Measurements from ENCODE around the gene CNST.
"Not testable (repeated sequence)": the region's sequence is repeated elsewhere in the genome, so short reads cannot be mapped to it uniquely, and the experiment has no call there.

CNST gene

DNA sequence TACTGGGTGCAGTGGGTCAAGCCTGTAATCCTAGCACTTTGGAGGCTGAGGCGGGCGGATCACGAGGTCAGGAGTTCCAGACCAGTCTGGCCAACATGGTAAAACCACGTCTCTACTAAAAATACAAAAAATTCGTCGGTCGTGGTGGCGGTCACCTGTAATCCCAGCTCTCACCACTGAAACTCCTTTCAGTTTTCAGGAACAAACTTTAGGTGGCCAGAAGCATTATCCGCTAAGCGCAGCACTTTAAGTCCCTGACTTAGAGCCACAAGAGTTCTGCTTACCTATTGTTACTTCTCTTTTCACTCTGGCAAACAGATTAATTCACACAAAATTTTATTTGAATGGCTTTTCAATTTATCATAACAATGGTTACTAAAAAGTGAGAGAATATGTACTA is 5.4 kb upstream of the CNST start:
- DNase-seq = not testable (repeated sequence)

DNA sequence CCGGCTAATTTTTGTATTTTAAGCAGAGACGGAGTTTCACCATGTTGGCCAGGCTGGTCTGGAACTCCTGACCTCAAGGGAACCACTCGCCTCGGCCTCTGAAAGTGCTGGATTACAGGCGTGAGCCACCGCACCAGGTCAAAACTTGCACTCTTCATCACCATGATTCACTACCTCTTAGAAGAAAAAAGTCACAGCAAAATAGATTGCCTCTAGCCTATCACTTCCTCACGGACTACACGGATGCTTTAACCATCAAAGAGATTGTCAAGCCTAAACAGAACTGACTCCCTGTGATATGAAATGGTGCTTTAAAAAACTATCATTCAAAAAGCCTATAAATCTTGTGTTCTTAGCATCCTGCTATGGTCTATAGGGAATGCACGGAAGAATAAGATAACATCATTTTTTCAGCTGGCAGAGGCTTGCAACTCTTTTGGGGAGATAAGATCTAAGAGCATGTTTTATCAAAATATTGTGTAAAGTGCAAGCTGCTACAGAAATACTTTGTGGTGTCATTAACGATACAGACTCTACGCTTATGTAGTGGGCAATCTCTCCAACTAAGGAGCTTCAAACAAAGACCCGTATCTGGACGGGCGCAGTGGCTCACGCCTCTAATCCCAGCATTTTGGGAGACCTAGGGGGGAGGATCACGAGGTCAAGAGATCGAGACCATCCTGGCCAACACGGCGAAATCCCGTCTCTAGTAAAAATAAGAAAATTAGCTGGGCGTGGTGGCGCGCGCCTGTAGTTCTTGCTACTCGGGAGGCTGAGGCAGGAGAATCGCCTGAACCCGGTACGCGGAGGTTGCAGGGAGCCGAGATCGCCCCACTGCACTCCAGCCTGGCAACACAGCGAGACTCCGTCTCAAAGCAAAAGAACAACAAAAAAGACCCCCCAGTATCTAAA is 1.2 kb upstream of the CNST start:
- DNase-seq = peak; percentile 13

DNA sequence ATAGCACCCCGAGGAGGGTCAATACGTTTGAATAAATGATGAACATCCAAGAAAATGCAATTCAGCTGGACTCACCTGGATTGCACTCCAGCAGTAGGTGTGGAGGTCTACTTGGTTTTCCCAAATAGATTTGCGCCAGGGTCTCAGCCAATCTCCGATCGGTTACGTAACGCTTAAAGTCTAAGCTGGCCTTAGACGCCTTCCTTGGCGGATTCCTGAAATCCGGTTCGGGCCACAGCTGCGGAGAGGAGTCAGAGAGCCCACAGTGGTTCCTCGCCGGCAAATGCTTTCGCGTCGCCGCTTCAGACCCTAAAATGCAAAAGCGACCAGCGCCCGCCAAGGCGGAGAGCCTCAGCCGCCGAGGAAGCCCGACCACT is 517 bp upstream of the CNST start:
- no peak for DNase-seq

DNA sequence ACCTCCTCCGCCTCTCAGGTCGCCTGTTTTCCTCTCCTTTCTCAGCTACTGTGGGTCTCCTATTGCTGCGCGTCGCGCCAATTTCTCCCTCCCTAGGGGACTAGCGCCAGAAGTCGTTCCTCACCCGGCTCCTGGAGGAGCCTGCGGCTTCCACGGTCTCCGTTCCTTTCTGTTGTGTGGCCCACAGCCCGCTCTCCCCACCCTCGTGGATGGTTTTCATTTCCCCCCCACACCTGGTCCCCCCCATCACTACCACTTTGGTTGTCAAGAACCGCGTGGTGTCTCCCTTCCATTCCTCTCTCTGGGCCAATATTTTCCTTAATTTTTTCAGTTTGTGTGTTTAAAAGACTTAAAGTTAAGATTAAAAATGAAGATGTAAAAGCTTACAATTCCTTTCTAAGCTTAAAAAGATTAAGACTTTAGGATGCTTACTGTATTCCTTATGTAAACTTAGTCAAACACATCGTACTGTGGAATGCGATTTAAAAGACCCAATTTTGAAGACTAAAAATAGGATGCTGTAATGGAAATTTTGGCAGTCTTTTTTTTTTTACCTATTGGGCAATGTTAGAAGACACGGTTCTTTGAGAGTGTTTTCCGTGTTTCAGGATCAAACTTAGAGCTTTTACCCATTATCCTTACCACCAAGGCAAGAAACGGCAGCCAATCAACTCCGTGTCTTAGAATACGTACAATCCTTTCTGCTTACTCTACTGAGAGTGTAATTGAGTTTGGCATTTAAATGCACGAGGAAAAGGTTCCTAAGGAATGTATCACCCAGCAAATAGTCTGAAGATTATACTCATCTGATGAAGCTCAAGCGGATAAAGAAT is 773 bp downstream of the CNST start:
- peak; percentile 91 for DNase-seq

DNA sequence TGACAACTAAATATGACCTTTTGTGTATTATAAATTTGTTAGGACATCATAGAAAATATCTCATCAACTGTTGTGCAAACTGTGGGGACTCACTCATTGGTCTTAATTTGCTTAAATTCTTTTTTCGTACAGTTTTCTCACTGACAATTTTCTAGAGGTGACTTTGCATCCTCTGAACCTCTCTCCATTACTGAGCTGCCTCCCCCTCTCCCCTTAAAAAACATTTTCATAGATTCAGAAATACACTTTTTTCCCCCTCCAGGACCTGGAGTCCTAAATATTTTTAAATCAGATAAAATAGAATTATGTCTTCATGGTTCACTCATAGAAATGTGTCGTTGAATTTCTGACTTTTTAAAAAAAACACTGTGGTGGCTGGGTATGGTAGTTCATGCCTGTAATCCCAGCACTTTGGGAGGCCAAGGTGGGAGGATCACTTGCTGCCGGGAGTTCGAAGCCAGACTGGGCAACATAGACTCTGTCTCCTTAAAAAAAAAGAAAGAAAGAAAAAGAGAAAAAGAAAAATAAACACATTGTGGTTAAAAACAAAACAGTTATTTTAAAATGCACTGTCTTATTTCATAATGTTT is 1.5 kb downstream of the CNST start:
- DNase-seq = no peak

DNA sequence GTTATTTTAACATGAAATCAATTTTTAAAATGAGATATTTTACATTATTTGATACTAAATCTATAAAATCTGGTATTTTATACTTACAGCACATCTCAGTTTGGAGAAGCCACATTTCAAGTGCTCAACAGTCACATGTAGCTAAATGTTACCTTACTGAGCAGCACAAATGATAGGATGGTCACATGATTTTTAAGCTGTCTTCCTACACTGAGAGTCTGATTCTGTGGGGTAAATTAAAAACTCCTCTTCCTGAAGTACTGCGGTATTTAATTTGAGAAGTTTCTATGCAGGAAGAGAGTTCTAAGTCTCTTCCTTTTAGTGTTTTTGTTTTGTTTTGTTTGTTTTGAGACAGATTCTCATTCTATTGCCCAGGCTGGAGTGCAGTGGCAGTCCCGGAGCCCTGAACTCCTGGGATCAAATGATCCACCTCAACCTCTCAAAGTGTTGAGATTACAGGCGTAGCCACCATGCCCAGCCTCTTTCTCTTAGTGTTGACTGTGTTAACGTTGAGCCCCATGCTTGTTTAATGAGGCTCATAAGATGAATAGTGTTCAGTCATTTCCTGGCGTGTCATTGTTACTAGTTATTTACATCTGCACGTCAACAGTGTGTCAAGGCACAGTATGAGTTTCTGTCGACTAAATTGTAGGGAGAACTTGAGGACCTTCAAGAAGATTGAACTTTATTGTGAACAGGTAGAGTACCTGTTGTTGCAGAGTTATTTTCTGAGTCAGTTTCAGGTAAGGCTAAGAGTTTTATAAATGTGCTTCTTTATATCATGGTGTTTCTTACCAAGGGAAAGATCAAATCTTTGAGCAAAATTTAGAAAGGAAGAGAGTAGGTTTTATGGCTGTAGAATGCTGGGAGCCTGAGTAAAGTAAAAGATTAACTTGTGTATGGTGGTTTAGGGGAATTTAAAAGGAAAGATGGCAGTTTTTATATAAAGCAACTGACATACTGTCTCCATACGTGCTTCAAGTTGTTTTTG is 3.3 kb downstream of the CNST start:
- peak; percentile 54 for DNase-seq

DNA sequence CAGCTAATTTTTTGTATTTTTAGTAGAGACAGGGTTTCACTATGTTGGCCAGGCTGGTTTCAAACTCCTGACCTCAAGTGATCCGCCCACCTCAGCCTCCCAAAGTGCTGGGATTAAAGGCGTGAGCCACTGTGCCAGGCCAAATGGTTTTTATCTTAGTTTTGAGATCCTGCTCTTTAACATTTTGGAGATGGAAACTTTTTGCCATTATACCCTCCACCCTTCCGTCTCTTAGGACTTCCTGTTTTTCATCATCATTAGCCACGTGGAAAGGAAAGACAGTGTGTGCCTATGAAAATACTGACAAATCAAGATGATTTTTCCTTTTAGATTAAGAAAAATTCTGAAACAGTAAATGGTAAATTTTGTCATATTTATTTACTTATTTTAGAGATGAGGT is 5.1 kb downstream of the CNST start:
- DNase-seq = not testable (repeated sequence)

DNA sequence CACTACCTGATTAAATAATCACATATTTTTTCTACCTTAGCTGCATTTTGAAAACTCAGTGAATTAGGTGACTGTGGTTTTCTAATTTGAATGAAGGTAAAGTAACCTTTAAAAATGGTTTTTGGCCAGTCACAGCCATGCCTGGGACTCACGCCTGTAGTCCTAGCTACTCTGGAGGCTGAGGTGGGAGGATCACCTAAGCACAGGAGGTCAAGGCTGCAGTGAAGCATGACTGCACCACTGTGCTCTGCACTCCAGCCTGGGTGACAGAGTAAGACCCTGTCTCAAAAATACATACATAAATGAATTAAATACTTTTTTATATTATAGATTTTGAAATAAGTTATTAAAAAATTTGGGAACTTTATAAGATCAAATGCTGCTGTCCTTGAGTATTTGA is 5.7 kb downstream of the CNST start:
- DNase-seq = no peak

DNA sequence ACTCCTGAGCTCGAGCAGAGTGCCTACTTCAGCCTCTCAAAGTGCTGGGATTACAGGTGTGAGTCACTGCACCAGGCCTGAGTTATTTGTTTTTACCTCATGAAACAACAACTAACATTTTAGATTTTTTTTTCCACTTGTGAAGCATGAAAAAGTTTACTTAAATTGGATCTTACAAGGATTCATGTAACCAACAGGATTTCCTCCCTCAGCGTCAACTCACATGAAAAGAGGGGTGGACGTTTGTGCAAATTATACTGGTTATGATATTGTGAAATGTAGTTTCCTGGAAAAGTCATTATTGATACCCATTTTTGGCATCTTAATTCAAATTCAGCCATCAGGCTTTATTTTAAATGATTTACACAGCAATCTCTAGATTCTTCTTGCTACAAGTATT is 6.5 kb downstream of the CNST start:
- DNase-seq = no peak

DNA sequence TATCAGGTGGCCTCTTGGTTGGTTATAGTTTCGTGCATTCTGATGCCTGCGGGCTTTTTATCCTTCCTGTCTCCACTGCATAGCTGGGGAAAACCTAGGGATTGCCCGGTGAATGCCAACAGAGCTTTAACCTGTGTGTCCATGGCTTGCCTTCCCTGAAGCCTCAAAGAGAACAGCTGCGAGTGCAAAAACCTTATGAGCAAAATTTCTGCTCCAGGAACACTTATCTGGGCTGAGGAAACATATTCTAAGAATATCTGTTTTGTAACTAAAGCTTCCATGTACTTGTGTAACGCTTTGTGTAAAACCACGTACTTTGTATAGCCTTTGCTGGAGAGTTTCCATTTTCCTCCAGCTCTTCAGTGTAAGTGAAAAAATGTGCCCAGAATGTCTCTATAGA is 7.2 kb downstream of the CNST start:
- DNase-seq = no peak

DNA sequence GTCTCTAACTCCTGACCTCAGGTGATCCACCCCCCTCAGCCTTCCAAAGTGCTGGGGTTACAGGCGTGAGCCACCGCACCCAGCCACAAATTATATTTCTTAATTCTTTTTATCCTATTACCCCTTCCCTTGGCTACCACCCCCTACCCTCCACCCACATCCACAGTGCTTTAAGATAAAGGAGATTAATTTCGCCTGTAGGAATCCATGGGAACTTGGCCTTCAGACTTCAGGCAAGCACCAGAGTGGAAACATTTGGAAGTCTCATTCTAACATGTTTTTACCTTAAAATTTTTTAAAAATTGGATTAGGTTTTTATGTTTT is 10.4 kb downstream of the CNST start:
- no peak for DNase-seq

DNA sequence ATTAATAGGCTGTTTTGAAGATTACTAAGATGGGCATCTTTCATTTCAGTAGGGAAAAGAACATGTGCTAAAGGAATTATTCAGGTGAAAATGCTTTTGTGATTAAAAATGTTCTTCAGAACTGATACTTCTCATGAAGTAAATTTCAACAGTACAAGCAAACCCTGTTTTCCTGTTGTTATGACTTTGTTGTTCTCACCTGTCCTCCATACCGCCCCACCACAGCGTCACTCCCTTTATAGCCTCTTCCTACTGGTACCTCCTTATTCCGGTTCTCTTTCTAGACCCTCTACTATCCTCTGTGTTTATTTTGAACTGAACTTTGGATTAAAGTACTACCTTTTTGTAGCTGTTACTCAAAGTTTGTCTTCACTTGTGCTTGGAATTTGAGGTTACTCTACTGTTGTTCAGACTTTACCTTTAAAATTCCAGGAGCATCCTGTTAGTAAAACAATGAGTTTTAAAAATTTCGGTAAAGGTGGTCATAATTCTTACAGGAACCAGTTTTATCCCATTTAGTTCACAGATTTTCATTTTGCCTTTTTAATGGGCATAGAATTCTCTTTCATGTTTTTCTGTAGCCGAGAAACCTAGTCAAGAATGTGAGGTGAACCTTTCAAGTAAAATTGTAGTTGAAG is 10.9 kb downstream of the CNST start:
- no peak for DNase-seq

DNA sequence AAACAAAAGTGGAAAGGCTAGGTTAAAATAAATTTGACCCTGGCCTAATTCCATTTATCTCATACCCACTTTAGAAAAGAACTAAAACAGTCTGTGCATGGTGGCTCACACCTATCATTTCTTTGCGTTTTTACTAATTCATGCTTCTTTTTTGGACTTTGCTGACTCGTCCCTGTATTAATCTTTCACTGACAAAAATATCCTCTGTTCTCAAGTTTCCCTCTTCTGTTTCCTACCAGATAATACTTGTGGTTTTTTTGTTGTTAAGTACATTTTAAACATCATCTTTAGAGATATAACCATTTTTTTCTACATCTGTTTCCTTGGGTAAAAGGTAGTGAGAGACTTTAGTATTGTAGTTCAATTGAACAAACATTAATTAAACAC is 11.5 kb downstream of the CNST start:
- DNase-seq = no peak

DNA sequence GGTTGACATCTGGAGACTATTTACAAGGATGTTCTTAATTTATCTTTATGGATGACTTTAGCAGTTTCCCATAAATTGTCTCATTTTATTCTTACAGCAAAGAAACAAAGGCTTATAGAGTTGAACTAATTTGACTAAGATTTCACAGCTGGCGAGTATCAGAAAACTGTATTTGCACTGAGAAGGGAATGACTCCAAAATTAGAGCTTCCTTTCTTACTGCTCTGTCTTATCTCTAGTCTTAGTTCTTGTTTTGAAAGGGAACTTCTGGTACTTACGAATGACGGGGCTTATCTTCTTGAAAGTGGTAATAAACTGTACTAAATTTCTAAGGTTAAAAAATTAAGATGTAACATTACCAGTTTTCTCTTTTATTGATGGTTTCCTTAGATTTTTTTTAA is 13.6 kb downstream of the CNST start:
- DNase-seq = no peak

DNA sequence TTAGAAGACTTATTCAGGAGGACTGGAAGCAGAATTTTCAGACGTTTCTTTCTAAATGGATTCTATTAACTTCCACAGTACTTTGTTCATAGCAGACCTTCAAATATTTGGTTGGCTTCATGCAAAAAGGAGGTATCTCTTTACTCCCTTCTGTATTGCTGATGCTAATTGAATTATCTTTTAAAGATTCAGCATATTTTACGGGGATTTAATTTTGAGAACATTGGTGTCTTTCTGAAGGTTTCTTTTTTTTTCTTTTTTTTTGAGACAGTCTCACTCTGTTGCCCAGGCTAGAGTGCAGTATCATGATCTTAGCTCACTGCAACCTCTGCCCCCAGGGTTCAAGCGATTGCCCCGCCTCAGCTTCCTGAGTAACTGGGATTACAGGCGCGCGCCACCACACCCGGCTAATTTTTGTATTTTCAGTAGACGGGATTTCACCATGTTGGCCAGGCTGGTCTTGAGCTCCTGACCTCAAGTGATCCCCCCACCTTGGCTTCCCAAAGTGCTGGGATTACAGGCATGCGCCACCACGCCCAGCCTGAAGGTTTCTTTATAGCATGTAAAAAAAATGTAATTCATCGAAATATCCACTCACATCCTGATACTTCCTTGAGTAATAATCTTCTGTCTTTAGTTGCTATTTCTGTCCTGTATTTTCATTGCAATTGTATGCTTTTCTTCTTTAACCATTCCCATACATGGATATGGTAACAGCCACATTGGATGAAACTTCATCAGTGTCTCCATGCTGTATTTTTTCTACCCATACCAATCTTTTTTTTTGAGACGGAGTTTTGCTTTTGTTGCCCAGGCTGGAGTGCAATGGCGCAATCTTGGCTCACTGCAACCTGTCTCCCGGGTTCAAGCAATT is 14.5 kb downstream of the CNST start:
- DNase-seq = no peak

DNA sequence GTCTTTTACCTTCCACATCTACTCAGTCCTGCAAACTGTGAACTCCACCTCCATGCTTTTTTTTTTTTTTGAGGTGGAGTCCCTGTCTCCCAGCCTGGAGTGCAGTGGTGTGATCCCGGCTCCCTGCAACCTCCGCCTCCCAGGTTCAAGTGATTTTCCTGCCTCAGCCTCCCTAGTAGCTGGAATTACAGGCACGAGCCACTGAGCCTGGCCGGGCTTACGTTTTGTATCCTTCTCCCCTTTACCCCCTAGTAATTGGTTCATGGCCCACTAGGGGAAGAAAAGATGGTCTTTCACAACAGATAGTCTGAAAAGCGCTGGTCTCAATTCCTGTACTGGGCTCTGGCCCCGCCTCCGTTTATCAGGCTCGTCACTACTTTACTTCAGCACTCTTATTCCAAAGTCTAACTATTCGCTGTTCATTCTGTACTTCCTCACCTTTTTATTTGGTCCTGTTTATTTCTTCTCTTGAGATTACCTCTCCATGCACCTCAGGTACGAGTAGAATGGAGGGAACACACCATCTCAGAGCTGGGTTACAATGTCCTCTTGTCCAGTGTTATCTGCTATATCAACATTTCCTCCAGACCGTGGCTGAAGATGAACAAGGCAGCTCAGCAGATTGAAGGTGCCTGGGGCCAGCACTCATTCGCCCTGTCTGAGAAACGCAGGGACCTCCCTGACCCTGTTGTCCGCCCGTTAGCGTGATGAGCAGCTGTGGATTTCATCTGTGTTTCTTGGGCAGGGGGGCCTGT is 16.2 kb downstream of the CNST start:
- no peak for DNase-seq

DNA sequence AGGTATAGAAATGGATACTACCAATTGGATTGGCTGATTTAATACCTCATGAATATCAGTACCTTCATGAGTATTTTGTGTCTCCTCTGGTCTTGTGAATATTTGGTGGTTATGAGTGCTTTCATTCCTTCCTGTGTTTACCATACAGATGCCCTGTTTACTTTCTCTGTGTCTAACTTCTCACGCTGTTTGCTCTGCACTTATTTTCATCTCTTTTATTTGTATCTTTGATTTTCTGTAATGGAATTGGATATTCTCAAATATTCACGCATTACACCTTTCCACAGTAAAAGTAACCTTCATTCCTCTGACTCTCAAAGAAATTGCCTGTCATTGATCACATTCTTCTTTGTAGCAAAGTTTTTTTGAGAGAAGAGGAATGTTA is 16.8 kb downstream of the CNST start:
- no peak for DNase-seq

DNA sequence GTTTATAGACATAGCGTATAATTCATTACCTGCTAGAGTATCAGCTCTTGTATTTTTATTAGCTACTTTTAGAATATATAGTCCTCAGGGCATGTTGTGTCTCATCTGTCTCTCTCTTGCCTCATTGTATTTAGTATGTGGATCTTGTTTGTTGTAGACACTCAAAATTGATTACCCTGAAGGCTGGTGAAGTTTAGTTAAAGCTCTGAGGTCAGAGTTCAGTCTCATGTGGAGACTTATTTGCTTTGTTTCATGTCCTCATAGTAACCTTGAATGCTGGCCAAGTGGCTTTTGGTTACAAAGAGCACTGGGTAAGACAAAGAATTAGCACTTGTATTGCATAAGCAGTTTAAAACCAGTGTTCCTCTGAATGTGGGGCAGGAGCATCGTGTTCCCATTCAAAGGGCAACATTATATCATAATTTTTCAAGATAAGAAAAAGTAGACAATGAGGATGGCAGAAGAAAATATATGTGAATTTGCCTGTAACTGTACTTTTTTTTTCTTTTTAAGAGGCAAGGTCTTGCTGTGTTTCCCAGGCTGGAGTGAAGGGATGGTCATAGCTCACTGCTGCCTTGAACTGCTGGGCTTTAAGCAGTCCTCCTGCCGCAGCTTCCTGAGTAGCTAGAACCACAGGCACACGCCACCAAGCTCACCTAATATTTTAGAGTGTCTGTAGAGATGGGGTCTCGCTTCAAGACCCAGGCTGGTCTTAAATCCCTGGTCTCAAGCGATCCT is 17.4 kb downstream of the CNST start:
- DNase-seq = peak; percentile 22

DNA sequence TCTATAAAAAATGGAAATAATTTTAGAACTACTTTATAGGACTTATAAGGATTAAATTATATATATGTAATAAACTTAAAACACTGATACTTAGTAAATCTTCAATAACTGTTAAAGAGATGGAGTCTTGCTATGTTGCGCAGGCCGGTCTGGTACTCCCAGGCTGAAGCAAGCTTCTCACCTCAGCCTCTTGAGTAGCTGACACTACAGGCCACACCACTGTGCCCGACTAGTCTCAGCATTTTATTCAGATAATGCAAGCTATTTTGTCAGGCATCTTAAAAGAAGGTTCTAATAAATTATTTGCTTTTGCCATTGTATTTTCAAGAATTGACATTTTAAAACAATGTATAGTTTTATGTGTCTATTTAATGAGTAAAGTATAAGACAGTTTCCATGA is 20.8 kb downstream of the CNST start:
- DNase-seq = no peak

DNA sequence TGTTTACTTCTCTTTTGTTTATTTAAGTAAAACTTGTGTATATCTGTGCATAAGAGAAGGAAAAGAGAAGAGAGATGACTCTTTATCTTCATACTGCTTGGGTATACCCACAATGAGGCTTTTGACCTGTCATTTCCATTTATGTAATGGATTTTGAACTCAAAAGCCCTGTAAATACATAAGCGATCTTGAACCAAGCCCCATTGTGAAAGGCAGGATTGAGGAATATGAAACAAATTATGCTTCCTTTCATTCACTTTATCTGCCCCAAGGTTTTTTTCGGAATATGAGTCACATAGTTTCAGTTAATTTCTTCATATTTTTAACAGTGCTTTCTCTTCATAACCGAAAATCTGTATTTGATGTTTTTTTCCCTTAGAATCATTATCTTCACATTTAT is 21.4 kb downstream of the CNST start:
- DNase-seq = peak; percentile 70

Measured in EL (cell line).